A204.1 (cell line): ENCODE results near the gene ADCY2.

Experiments used
- FAIRE-seq: peaks from 2 replicates; lab custom pipeline; 2012; peaks lifted over from hg19 to GRCh38; lab: Jason Lieb, UNC

The ADCY2 gene

DNA sequence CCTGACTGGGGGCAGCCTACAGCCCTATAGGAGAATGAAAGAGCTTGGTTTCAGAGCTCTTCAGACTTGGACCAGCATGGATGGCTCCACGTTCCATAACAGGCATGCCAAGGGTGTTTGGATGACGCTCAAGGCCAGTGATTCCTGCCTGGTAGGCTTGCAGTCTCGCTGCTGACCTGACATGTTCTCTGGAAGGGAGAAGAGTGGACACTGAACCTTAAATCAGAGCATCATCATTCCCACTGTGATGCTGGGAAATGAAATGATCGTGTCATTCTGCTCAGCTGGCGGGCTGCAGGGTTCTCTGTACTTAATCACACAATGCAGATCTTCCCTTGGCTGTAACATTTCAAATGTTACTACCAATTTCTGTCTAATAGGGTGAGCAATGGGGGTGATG is 398.0 kb downstream of the ADCY2 start:
- no peak for FAIRE-seq

DNA sequence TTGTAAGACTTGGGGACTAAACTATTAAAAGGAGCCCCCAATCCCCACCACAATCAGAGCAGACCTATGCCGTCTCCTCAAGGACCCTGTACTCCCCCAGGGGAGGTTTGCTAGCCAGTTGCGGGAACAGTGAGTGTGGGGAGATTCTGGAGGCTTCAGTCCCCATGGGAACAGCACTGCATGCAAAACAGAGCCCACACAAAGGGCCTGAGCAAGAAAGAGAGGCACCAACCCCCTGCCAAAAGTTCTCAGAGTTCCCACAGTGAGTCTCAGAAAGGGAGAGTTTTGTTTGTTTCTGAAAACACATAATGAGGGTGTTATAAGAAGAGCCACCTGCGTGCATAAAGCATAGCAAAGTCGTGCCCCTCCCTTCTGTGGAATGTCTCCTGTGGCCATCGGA is 398.4 kb downstream of the ADCY2 start:
- FAIRE-seq: no peak

DNA sequence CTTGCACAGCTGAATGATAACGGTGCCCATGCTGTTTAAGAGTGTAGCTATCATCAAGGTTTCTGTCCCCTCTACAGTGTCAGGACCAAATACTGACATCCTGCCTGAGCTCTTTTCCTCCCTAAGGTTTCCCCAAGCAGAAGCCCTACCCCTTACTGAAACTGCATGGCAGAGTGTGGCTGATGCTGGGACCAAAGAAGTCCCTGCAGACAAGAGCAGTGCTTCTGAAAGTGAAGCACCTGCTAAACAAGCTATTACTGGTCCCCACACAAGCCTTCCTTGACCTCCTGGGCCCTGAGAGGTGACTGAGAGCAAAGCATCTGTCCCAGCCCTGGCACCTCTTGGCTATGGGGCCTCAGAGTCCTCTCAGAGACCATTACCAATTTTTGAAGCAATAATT is 398.9 kb downstream of the ADCY2 start:
- no peak for FAIRE-seq

DNA sequence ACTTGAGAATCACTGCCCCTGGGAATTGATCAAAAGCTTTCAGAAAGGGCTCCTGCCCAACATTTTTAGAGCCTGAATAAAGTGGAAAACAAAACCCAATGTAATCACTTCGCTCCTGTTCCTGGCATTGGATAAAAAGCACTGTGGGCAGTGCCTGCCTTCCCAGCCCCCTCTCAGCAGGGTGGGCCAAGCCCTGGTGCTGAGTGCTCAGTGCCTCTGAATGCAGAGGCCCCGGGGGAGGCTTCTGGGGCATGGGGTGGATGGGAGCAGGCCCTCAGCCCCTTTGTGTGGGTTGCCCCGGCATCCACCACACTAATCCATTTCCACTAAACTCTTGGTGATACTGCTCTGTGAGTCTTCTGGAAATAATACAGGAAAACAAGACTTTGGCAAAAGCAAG is 399.4 kb downstream of the ADCY2 start:
- no peak for FAIRE-seq

DNA sequence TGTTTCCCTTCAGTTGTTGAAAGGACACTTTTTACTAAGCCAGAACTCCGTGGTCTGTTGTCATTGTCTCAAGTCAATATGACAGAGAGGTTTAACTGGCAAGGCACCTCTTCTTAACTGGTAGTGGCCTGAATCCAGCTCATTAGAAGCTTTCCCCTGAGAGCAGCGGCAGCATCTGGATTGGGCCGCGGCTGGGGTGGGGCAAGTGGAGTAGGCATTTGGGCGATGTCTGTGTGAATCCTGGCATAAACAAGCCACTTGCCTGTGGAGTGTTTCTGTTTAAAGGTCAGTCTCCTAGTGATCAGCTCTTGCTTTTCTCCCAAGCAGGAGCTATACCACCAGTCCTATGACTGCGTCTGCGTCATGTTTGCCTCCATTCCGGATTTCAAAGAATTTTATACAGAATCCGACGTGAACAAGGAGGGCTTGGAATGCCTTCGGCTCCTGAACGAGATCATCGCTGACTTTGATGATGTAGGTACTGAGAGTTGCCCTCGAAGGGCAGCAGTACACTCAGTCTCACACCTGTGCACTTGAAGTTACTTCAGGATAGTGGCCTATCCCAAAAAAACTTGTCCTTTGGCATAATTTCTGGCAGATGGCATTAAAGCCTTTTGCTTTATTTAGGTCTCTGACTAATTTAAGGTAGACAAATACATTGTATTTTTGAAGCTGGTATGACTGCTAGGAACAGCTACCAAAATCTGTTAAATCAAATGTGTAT is 406.1 kb downstream of the ADCY2 start:
- no peak for FAIRE-seq

DNA sequence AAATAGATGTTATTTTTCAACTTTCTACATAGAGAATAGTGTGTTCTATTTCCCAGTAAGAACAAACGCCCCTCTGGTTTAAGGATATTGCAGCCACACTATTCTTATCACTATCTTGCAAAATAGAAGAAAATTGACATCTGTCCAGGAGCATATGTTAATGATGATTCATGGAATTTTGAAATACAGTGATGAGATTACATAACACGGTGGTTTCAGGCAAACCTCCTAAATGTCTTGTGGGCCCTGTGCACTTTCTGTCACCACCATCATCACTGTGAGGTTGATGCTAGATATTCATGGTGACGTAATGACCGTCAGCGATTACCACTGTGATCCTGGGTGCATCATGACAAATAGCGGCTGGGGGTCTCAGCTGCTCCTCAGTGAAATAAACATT is 406.9 kb downstream of the ADCY2 start:
- no peak for FAIRE-seq

DNA sequence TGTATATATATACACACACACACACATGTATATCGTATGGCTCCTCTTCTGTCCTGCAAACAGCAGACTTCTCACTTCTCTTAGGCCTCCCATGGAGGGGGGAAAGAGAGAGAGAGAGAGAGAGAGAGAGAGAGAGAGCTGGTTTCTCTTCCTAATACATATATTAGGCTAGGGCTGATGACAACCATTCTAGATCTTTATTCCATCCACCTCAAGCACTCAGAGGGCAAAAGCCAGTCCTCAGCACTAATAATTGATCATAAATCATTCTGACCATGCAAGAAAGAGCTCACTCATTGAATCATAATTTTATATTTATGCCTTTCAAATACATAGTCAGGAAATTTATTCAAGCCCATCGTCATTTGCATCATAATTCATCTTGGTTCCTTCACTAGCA is 408.0 kb downstream of the ADCY2 start:
- no peak for FAIRE-seq

DNA sequence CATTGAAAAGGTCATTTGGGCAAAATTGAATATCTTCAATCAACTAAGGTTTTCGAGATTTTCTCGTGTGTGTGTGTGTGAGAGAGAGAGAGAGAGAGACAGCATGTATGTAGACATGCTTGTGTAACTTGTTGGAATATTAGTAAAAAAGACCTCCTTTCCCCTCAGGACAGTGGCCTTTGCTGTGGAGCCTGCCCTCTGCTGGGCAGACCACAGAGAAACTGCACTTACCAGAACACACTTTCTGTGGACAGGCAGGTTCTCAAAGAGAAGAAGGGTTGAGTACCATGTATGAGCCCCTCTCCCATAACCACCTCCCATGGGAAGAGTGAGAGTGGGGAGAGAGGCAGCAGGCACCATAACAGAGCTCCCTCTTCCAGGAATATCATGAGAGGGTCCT is 409.4 kb downstream of the ADCY2 start:
- no peak for FAIRE-seq

DNA sequence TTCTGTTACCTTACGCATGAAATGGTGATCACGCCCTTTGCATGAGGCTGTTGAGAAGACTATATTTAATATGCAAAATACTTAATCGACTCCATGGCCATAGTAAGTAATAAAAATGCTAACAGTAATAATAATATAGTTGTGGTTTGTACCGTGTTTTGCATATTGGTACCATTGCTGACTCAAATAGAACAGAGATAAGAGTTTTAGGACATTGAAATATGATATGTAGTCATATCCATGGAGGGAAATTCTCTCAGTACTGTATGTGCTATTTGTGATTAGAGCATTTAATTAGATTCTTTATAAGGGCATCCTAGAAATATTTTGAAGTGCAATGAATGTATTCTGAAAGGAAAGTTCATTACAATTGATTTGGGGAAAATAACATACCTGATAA is 413.1 kb downstream of the ADCY2 start:
- FAIRE-seq: no peak

DNA sequence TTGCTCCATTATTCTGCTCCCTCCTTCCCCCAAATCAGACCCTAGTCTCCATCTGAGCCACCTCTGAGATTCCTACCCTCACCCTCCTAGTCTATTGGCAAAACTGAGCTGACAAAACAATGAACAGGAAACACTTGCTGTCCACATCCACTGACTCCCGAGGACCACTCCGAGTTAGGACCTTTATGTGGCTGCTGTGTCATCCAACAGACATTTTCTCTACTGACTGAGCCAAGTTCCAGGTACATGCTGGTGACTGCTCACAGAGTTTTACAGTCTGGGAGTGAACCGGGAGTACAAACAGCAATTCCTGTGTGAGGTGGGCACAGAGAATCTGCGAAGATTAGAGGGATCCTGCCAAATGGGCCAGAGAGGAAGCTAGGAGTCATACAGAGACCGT is 415.8 kb downstream of the ADCY2 start:
- no peak for FAIRE-seq

DNA sequence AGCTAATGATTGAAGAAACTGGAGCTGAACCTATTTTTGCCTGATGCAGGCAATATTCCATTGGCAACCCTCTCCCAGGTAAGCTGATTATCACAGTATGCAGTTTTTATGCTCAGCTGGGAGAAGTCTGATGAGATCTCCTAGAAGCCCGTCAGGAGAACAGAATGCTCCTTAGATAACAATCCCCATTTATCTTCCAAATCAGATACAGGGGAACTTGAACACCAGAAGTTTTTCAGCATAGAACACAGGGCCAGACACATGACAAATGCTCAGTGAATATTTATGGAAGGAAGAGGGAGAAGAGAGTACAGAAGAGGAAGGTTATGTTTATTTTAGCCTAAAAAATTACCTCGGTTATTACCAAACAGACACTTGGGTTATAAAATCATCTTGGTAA is 417.1 kb downstream of the ADCY2 start:
- FAIRE-seq: no peak

DNA sequence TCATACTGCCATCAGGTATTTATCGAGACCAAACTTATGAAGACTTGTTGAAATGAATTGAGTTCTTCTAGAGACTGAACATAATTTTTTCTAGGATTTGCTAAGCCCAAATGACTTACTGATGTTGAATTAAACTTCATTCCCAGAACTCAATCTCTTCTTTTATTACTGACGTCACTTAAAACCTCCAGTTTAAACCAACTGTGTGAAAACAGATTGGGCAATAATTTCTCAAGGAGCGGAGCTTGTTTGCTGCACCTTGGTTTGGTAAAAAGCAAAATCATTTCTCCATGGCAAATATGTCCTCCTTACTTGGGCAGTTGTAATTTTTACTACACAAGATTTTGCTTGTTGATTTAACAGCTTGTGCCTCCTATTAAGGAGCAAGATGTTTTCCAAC is 417.6 kb downstream of the ADCY2 start:
- no peak for FAIRE-seq

DNA sequence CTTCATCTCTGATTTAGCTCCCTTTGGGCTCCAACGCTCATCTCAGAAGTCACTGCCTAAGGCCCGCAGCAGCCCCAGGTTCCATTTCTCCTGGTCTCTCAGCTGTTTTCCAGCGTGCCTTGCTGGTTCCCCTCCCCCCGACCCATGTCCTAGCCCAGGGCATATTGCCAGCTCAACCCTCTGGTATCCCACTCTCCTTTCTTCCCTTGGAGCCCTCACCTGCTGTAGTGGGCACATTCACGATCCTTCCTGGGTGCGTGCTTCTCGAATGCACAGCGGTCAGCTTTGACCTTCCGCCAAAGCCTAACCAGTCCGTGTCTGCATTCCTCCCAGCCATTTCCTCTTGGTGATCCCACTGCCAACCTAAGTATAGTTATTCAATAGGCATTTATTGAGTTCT is 418.9 kb downstream of the ADCY2 start:
- FAIRE-seq: no peak

DNA sequence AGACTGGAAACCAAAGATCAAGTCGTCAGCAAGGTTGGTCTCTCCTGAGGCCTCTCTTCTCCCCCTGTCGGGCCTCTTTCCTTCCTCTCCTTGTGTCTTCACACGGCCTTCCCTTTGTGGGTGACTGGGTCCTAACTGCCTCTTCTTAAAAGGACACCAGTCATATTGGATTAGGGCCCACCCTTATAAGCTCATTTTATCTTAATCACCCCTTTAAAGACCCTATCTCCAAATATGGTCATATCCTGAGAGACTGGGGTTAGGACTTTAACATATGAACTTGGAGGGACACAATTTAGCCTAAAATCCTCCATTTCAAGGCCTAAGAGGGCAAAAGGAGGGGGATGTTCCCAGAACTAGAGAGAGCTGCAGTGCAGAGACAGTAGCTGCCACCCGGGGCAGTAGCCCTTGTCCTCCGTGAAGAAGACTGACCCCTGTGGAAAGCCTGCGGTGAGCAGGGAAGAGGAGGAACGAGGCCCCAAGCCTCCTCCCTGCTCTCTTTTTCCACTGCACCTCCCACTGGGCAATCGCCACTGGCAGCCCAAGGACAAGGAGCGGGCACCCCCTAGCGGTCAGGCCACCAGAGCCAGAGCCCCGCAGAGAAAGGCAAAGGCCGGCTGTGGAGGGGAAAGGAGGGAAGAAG is 420.1 kb downstream of the ADCY2 start:
- FAIRE-seq: no peak

DNA sequence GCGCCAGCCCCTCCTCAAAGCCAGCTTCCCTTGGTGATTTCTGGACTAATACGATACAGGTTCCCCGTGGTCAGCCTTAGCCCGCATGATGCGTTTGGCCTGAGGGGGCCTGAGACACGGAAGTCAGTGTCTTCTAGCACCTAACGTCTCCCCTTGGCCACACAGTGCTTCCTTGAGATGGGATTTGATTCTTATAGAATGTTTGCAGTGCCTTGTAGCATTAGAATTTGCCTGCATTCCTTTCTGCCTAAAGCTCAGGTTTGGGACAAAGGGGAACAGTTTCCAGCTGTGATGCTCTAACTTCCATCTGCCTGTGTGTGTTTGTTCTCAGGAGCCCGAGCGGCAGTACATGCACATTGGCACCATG is 420.6 kb downstream of the ADCY2 start:
- FAIRE-seq: no peak

DNA sequence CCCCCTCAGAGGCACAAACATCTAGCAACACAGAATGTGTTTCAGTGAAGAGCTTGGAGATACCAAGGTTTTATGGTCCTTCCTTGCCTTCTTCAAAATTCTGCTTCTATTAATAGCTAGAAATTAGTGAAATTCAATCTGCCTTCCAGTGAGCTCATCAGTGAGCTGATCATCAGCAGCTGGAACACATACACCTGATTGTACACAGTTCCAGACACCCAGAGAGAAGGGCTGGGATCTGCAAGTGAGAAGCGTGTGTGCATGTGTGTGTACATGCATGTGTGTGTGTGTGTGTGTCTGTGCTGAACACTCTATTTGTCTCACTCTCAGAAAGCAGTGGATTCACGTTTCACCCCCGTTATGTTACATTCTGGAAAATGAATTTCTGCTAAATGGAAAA is 426.5 kb downstream of the ADCY2 start:
- no peak for FAIRE-seq

DNA sequence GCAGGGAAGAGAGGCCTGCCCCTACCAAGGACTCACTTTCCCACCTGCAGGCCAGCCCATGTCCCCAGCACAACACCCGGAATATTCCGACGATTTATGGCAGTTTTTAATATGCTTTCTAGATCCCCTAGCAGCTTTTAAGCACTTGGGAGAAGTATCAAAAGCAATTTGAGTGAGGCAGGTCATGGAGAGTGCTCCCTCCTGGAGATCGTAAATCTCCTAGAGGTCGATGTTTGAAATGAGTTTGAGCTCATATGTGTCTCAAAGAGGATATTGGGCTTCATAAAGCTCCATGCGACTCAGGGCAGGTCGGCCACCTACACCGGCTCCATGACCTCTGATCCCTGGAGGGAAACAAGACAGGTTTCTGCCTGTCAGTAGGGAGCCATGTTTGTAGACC is 427.7 kb downstream of the ADCY2 start:
- FAIRE-seq: no peak

DNA sequence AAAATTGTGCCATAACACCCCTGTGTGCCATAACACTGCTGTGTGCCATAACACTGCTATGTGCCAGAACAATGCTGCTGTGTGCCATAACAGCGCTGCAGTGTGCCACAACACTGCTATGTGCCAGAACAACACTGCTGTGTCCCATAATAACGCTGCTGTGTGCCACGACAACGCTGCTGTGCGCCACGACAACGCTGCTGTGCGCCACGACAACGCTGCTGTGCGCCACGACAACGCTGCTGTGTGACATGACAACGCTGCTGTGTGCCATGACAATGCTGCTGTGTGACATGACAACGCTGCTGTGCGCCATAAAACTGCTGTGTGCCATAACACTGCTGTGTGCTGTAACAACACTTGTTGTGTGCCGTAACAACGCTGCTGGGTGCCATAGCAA is 429.1 kb downstream of the ADCY2 start:
- FAIRE-seq: no peak

DNA sequence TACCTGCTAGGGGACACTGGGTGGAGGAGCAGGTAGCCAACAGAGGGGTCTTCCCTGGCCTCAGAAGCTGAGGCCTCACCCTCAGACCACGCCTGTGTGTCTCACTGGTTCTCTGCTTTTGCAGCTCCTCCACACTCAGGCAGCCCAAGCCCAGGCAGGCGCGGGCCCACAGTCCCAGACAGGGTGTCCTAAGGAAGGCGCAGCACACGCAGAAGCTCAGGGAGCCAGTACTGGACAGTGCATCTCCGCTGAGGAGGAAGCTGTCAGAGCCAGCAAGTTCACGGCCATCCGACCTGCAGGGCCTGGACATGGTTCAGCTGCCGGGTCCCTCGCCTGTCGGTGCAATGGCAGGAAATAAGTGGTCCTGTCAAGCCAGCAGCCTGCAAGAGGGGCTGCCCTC is 429.7 kb downstream of the ADCY2 start:
- no peak for FAIRE-seq

DNA sequence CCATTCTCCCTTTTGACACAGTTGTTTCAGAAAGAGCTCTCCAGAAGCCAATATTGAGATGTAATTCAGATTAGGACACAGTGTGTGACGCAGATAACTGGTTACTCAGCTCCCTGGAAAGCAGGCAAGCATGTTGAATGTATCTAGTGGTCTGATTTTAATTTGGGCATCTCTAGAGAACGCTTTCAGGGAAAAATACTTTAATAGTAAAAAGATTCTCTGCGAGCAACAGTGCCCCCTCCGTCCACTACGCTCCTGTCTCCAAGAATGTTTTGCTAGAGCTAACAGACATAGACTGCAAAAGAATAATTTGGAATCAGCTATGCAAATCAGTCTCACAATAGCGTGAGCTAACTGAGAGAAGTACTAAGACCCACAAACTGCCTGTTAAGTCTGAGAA is 431.7 kb downstream of the ADCY2 start:
- no peak for FAIRE-seq

DNA sequence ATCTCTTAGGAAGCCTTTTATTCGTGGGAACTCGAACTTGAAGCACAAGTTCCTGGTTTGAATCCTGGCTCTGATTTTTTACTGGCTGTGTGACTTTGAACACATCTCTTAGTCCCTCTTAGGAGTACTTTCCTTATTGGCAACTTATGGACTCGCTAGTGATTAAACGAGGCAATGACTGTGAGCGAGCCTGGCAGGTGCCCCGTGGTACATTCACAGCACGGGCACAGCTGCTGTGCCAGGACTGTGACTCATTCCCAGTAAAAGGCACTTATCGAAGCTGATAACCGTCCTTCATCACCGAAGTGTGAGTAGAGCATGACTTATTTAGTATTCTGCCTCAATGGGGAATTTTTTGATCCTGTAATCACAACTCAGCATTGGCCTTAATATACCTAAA is 432.3 kb downstream of the ADCY2 start:
- FAIRE-seq: no peak

DNA sequence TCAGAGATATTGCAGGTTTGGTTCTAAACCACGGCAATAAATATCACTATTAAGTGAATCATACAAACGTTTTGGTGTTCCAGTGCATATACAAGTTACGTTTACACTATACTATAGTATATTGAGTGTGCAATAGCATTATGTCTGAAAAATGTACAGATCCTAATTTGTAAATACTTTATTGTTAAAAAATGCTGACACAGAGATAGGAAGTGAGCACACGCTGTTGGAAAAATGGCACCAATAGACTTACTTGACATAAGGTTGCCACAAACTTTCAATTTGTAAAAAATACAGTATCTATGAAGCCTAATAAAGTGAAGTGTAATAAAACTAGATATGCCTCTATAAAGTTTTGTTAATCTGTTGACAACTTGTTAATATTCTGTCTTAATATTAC is 439.0 kb downstream of the ADCY2 start:
- FAIRE-seq: no peak

DNA sequence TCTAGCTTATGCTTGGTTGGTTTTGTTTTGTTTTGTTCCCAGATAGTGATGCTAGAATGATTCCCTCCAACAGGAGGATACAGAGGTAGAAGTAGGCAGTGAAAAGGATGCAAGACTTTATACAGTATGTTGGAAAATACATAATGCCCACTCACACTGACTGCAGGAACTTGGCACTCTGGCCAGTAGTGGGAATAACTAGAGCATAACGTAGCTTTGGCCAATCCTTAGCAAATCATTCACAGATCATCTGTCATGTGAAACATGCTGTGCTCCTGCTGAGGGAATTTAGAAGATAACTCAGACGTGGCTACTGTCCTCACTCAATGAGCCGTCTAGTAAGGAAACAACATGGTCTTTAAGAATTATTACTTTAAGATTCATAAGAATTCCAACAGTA is 441.5 kb downstream of the ADCY2 start:
- no peak for FAIRE-seq

DNA sequence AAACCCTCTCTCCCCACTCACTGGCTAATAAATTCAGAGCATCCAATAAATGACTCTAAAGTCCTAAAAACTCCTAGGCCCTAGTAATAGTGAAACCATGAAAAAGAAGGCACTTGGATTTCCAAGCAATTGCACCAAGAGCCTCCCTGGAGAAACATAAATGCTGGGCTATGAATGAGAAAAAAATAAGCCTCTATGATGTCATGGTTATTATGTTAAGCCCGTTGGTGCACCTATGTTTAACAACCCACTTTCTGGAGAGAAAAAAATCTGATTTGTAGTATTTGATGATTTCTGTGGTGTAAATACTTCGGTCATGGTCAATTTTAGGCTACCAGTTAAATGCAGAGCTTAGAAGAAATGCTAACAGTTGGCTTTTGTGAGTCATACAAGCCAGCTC is 446.6 kb downstream of the ADCY2 start:
- FAIRE-seq: no peak

DNA sequence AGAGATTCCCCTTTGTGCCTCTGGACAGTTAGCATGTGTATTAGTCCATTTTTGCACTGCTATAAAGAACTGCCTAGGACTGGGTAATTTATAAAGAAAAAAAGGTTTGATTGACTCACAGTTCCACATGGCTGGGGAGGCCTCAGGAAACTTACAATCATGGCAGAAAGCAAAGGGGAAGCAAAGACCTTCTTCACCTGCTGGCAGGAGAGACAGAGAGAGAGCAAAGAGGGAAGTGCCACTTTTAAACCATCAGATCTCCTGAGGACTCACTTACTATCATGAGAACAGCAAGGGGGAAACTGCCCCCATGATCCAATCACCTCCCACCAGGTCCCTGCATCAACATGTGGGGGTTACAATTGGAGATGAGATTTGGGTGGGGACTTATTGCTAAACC is 449.0 kb downstream of the ADCY2 start:
- no peak for FAIRE-seq
